ENCODE data around the gene MYO3B.

DNA sequence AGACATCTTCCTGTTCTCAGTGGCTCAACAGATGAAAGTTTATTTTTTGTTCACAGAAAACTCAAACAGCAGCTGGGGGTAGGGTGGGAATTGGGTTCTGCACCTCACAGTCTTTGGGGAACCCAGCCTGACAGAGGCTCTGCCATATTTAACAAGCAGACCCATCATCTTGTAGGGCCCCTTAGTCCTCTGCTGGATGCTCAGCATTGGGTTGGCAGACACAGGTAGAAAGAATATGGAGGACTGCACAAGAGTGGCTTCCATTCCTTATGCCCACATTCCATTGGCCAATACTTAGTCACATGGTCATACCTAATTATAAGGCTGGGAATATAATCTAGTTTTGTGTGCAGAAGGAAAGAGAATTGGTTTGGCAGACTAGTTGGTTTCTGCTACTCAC lies 89.1 kb downstream of the MYO3B start:
- TF ChIP-seq, protein P1, sequence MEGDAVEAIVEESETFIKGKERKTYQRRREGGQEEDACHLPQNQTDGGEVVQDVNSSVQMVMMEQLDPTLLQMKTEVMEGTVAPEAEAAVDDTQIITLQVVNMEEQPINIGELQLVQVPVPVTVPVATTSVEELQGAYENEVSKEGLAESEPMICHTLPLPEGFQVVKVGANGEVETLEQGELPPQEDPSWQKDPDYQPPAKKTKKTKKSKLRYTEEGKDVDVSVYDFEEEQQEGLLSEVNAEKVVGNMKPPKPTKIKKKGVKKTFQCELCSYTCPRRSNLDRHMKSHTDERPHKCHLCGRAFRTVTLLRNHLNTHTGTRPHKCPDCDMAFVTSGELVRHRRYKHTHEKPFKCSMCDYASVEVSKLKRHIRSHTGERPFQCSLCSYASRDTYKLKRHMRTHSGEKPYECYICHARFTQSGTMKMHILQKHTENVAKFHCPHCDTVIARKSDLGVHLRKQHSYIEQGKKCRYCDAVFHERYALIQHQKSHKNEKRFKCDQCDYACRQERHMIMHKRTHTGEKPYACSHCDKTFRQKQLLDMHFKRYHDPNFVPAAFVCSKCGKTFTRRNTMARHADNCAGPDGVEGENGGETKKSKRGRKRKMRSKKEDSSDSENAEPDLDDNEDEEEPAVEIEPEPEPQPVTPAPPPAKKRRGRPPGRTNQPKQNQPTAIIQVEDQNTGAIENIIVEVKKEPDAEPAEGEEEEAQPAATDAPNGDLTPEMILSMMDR (IDR thresholded peaks at IDR 0.05), result no peak
- no peak for TF ChIP-seq POLR2A (IDR thresholded peaks at IDR 0.05)
